ENCODE data around the gene IGLL5.

Gene IGLL5

DNA sequence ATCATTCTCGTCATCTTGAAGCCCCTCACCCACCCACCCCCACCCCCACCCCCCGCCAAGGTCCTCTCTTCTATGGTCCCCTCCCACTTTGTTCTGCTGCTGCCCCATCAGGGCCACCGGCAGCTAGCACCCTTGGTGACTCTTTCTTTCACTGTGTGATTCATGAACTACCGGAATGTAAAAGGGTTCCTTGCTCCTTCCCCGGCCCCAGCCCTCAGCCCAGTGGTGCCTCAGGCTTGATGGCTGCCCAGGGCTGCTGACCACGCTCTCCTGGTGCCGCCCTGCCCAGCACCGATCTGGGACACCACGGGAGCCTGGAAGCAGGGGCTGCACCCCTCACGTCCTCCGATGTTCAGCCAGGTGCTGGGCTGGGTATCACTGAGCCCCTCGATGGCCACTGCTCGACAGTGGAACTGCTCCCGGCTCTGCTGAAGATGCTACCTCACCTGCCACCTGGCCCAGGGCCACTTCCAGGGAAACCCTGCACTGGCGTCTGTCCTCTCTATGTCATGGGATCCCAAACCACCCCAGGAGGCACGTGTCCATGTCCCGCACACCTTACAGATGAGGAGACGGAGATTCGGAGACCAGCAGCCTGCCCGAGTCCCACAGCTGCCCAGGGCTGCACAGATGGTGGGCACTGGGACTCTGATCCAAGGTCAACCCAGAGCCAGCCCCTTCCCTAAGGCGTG is 39.7 kb downstream of the IGLL5 start:
- DNase-seq (ENCODE audit: low read depth, low spot score): no peak

DNA sequence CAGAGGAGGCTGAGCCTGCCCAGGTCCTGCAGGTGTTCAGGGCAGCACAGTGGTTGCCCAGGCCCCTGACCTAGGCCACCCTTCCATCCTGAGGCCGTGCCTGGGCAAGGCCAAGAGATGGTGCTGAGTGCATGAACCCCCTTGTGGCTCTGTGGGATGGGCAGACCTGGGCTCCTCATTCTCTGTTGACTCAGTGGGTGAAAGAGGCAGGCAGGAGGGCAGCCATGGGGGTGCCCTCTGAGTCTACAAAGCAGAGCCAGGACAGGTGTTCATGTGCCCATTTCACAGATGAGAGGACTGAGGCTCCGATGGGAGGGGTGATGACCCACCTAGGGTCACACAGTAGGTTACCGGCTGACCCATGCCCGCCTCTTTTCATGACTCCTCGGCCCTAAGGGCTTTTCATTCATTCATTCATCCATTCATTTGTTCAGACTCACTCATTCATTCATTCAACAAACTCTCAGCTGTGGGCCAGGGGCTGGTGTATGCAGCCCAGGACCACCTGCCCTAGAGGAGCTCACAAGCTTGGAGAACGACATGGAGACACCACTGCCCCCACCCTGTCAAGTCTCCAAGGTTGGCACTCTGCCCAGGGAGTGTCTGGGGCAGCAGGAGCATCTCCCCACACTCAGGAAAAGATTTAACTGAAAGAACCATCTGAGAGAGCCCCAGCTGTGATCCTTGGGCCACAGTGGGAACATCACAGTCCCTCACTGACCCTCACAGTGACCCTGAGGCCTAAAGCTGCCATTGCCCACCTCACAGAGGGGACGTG is 40.5 kb downstream of the IGLL5 start:
- no peak for DNase-seq (ENCODE audit: low read depth, low spot score)

DNA sequence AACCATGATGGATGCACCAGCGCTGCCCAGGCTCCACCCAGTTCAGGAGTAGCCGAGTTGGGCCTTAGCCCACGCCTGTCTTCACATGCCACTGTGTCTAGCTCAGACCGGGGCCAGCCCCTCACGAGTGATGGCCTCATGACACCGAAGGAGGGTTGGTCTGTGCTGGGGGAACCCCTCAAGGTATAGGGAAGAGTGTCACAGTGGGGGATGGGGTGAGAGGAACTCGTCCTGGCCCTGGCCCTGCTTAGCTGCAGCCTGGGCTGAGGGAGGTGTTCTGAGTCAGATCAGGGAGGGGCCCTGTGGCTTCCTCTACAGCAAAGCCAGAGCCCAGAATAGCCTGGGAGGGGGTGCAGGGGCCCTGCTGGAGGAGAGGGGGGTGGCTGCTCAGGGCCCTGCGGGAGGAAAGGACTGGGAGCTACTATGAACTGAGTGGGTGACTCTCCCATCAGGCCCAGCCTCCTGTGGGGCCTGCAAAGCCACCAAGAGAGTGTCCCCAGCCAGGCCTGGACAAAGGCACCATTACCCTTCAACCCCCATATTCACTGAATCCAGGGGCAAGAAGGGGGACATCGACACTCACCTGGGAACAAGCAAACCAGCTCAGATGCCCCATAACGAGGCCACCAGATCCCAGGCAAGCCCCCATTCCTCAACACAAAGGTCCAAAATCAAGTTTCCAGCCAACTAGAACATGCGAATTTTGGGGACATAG is 41.2 kb downstream of the IGLL5 start:
- DNase-seq (ENCODE audit: low read depth, low spot score): no peak

DNA sequence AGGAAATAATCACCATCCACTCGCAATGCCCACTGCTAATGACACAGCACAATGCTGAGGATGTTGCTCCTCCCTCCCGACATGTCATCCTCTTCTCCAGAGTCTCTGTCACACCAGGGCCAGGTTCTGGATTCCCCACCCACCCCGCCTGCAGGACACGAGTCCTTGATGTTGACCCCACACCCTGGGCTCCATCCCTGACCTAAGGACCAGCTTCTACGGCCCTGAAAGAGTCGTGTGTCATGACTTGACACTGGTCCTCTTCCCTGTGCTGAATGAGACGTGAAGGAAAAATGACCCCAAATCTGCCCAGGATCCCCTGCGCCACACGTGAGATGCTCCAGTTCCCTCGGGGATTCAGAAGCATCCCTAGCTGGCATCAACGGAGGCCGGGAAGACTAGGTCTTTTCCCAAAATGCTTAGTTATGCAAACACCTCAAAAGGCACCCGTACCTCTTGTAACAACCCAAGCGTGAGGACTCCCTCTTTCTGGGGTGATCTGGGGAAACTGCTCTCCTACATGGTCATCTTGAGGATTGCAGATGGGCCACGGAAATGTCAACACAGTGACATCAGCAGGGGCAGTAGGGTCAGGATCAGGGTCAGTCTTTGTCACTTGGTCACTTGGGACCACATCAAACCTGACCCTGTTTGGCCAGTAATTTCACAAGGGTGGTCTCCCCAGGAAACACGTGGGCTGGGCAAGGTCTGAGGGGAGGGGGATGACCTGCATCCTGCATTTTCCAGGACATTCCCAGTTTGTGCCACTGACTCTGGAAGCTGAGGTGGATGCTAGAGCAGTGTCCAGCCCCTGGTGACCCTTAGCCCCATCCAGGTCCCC is 42.0 kb downstream of the IGLL5 start:
- DNase-seq (ENCODE audit: low read depth, low spot score): no peak

DNA sequence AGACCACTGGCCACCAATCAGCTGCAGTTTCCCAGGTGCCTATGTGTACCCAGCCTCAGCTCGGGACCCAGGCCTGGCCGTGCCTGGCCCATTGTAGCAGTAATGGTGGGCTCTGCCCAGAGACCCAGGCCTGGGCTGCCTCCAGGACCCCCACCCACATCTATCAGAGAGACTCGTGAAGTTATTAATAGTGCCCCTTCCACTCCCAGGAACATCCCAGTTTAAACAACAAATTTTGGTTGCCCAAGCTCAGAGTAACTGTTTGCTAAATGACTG is 42.5 kb downstream of the IGLL5 start:
- DNase-seq (ENCODE audit: low read depth, low spot score): no peak

DNA sequence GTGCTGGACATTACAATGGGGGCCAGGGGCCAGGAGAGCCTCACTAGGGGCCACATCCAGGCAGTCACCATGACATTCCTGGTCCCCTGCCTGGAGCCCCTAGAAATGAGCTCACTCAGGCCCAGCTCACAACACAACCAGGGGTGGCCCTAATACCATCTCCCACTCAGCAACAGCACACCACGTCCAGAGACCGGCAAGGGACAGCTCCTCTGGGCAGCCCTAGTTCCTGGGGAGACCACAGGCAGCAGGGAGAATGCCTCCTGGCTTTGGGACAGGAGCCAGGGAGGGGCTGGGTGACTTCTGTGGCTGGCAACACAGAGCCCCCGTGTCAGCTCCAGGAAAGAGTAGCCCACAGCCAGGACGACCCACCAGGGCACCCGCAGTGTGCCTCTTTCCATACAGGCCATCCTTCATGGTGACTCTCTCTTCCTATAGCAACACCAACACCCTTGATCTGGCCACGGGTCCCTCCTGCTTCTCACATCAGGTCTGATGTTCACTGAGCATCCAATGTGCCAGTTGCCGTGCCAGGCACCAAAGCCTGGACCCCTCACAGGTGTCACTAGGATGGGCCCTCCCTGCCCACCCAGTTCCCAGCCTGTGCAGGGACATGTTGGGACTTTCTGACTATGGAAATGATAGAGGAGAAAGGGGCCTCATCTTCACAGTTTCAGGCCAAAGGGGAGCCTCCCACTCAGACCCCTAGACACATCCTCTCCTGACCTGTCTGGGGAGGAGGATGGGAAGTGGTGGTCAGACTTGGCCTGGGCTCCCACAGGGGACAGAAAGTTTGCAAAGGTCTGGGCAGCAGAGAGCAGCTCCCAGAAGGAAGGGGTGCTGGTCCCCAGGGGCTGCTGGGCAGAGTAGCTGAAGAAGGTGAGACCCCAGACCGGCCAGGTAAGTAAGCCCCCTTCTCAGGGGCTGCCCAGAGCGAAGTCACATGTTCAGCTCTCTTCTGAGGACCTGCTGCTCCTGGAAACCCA is 43.2 kb downstream of the IGLL5 start:
- no peak for DNase-seq (ENCODE audit: low read depth, low spot score)

DNA sequence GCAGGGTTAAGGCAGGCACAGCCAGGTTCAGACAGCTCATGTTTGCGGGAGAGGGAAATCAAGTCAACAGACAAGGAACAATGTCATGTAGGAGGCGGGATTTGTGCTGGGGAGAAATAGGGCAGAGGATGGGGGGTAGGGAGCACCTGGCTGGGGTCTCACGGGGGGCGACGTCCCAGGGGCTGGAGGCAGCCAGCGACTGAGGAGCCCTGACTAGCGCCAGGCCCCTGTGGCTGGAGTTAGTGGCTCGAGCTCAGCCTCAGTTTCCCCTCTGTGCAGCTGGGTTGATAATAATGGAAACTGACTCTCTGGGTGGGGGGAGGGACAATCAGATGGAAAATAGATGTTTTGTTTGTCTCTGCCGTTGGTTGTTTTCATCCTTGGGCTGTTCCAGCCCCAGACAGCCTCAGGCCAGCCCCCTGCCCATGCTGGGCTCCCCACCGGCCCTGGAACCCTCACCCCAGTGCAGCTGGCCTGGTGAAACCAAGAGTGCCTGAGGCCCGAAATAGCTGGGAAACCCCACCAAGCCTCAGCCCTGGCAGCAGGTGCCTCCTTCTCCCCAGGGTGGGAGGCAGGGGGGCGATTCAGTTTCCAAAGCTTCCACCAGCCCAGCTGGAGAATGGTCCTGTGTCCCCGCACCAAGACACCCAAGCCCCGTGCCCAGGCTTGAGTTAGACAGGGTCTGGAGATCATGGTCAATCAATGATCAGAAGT is 44.1 kb downstream of the IGLL5 start:
- no peak for DNase-seq (ENCODE audit: low read depth, low spot score)

DNA sequence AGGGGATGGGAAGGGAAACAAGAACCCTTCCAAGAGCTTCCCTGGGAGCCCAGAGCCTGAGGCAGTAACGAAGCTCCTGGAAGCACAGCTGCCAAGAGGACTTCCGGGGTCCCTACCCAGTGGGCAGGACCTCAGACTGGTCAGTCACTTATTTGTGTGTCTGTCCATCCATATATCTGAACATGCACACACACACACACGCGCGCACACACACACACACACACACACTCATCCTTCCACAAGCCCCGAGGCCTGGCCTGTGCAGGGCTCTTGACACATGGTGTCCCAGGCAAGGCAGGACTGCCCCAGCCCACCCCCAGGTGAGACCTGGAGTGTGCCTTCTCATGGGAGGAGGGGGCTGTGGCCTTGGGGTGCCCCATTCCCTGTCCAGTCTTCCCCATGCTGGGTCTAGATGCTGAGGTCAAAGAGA is 44.9 kb downstream of the IGLL5 start:
- DNase-seq (ENCODE audit: low read depth, low spot score): no peak

DNA sequence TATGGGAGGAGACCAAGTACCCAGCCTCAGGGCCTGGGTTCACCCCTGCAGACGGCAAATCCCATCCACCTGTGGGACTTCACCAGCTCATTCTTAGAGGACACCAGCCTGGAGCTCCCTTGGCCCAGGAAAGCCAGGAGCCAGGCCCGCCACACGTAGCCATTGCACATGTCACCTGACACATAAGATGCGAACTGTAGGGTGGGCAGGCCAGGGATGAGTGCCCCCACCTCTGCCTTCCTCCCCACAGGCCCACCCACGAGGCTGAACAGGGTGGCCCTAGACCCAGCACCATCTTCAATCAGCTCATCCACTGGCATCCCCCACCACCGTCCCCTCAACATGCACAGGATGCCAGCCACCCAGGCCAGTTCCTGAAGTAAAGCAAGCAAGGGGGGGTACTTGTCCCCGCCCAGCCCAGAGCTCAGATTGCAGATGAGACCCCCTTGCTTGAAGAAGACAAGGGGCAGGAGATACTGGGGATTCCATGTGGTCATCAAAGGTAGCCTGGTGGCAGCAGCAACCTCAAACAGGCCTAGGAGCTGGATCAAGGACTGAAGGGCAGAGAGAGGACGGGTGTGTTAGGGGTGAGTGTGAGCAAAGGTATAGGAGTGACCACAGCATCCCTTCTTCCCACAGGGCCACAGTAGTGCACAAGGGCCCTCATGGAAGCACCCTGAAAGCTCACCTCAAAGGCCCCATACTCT is 45.6 kb downstream of the IGLL5 start:
- DNase-seq (ENCODE audit: low read depth, low spot score): no peak

DNA sequence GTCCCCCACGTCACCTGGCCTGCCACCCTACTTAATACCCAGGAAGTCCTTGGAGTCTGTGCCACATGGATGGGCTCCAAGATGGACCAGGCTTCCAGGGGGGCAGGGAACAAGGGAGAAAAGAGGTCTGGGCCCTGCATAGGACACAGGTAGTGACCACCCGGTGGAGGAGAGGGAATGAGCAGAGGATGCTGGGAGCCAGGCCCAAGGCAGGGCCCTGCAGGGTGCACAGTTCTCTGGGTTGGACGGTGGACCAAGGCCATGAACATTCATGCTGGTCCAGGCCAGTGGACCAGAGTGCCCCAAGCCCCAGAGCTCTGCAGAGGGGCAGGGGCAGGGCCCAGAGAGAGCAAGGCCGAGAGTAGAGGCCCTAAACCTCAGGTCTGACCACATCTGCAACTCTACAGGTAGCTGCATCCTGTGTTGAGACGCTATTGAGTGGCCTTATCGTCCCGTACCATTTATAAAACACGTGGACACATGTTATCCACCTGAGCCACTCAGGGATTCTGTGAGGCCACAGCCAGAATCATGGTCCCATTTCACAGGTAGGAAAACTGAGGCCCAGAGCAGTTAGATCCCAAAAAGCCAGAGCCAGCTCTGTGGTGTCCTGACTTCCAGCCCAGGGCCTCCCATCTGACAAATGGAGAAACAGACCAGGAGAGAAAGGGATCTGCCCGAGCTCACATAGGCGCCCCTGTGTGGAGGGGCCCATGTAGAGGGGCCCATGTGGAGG is 46.4 kb downstream of the IGLL5 start:
- DNase-seq (ENCODE audit: low read depth, low spot score): no peak

DNA sequence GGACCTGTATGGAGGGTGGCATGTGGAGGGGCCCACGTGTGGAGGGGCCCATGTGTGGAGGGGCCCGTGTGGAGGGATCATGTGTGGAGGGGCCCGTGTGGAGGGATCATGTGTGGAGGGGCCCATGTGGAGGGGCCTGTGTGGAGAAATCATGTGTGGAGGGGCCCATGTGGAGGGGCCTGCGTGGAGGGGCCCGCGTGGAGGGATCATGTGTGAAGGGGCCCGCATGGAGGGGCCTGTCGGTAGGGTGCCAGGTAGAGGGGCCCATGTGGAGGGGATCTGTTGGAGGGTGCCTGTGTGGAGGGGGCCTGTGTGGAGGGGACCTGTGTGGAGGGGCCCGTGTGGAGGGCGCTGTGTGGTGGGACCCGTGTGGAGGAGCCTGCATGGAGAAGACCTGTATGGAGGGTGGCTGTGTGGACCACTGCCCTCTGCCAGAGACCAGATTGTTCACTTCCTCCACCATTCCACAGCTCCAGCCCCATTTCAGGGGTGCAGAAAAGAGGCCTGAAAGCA is 47.0 kb downstream of the IGLL5 start:
- DNase-seq (ENCODE audit: low read depth, low spot score): no peak

DNA sequence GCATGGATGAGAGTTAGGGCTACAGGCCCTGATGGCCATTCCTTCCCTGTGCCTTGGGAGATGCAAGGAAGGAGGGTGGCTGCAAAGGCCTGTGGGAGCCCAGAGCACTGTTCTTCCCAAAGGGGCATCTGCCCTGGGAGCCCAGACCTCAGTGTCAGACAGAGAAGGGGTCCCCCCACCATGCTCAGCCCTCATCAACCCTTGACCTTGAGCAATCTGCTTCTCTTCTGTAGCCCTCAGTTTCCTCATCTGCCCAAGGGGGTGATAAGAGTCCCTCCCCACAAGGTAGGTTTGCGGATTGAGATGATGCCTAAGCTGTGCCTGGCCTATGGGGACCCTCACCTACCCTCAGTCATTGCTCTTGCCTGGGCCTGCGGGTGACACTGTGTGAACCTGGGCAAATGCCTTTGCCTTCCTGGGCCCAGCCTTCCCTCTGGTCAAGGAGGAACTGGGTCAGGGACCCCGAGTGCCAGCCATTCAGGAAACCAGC is 47.5 kb downstream of the IGLL5 start:
- no peak for DNase-seq (ENCODE audit: low read depth, low spot score)

DNA sequence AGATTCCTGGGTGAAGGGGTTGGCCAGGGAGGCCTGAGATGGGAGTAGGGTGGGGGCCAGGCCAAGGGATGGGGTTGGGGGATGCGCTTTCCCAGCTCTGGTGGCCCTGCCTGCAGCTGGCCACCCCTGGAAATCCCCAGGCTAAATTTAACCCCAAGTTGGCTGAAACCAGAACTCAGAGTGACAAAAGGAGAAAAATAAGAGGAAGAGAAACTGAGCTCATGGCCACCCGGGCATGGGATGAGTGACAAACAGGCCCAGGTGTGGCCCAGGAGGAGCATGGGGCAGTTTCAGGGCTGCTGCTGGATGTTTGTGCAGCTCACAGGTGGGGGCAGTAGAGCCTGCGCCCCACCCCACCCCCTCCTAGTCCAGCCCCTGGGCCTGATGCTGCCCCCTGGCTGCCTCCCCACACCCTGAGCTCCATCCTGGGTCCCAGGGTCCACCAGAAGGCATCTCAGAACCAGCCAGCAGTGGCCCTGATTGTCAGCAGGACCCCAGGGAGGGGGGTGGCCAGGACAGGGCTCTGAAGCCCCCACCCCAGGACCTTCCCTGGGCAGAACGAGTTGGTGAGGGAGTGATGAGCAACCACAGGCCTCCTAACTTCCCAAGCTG is 48.0 kb downstream of the IGLL5 start:
- DNase-seq (ENCODE audit: low read depth, low spot score): no peak

DNA sequence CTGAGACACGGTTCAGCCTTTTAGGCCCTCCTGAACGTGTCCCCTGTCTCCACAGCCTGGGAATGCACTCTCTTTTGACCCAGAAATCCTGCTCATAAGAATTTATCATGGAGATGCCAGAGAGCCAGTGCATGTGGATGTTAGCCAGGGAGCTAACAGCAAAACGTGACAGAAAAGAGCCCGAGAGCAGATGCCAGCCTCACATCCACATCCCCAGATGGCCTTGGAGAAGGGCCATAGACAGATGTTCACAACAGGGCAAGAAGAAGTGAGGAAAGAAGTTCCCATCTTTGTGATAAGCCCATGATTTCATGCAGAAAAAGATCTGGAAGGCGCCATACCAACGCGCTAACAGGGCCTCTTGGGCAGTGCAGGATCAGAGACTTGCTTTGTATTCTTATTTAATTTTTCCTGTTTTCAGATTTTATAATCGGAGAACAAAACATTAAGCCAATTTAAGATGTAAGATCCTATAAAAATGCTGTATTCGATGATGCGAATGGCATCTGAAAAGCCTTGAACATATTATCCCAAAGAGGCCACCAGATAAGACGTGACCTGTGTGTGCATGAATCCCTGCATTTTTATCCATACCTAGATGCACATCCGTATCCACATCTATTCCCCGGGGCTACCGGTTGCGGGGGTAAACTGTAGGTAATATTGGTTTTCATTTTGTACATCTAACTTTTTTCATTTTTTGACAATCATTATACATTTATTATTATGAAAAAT is 48.7 kb downstream of the IGLL5 start:
- no peak for DNase-seq (ENCODE audit: low read depth, low spot score)

DNA sequence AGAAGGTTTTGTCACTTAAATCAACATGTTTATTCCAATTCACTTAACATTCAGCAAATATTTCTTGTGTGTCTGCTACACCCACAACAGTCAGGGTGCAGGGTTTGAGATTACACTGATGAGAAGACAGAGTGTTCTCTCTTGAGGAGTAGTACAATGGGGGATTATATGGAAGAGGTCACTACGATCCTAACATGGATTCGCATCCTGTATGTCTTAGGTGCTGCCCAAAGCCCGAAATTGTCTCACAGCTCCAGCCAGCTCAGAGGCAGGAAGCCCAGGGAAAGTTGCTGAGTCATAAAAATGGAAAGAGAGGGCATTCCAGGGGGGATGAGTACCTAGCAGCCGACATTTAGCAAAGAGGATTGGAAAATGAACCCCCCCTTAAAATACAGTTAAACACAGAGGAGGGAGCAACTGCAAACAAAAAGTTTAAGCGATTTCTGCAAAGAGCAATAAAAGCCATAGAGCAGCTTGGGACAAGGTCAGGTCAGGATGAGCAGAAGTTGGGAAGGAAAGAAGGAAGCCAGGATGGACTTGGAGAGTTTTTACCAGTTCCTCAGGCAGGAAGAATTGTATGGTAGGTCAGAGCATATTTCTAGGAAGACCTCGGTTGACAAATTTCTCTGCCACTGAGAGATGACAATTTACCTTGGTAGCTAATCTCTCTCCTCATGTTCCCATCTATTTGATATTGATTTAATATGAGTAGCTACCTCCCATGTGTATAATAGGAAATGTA is 49.5 kb downstream of the IGLL5 start:
- no peak for DNase-seq (ENCODE audit: low read depth, low spot score)

DNA sequence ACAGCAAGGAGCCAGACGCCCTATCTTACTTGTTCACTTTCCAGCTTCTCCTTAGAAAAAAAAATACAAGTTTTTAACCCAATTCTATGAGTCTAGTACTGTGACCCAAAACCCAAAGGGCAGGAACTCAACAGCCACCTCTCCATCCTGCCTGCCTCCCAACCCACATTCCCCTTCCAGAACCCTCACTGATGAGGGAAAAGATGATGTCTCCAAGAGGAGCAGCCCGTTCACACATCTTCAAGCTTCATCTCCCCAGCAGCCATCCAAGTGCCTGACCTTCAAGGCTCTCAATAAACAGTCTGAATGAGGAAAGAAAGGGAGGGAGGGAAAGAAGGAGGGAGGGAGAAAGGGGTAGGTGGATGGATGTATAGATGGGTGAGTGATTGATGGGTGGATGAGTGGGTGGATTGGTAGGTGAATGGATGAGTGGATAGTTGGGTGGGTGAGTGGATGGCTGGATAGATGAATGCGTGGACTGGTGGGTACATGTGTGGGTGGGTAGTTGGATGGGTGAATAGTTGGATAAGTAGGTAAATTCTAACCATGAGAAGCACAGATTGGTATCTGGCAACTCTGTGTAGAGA is 50.4 kb downstream of the IGLL5 start:
- no peak for DNase-seq (ENCODE audit: low read depth, low spot score)
